PC-3 (cell line): ENCODE measurements around the gene CSF1R.

Source experiments
- EZH2 ChIP-seq: fragments of 300-600 bp; sonication (generic); IDR thresholded peaks from one replicate; pipeline ENCODE4 v1.6.1; 2017; ENCODE audit warnings: antibody characterized with exemption, mild to moderate bottlenecking, low read length; ENCODE audit not compliant: unreplicated experiment
- EZH2phosphoT487 ChIP-seq: fragments of 300-600 bp; sonication (generic); IDR thresholded peaks from 2 replicates; pipeline ENCODE4 v1.6.1; 2018; ENCODE audit warnings: mild to moderate bottlenecking, antibody characterized with exemption, low read length, borderline replicate concordance
- TF ChIP-seq, protein P1 (sequence below): fragments of 300-600 bp; sonication (generic); conservative IDR thresholded peaks from 2 replicates; pipeline ENCODE4 v1.5.1; 2017; ENCODE audit warnings: antibody characterized with exemption, low read depth, mild to moderate bottlenecking, low read length

GRCh38 chr5:150057996-150058395 lies 28.4 kb downstream of the CSF1R start:
- TF ChIP-seq, protein P1, sequence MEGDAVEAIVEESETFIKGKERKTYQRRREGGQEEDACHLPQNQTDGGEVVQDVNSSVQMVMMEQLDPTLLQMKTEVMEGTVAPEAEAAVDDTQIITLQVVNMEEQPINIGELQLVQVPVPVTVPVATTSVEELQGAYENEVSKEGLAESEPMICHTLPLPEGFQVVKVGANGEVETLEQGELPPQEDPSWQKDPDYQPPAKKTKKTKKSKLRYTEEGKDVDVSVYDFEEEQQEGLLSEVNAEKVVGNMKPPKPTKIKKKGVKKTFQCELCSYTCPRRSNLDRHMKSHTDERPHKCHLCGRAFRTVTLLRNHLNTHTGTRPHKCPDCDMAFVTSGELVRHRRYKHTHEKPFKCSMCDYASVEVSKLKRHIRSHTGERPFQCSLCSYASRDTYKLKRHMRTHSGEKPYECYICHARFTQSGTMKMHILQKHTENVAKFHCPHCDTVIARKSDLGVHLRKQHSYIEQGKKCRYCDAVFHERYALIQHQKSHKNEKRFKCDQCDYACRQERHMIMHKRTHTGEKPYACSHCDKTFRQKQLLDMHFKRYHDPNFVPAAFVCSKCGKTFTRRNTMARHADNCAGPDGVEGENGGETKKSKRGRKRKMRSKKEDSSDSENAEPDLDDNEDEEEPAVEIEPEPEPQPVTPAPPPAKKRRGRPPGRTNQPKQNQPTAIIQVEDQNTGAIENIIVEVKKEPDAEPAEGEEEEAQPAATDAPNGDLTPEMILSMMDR, result no peak
- TF ChIP-seq EZH2phosphoT487 (no peak), EZH2 (no peak)
